GM18526 (cell line): Measurements from ENCODE around the gene GABRB2.

Experiments used
- POLR2A ChIP-seq: IDR thresholded peaks from 3 replicates; pipeline ENCODE4 v1.6.1; 2011; ENCODE audit not compliant: insufficient read length; ENCODE audit errors: extremely low read depth

The GABRB2 gene

DNA sequence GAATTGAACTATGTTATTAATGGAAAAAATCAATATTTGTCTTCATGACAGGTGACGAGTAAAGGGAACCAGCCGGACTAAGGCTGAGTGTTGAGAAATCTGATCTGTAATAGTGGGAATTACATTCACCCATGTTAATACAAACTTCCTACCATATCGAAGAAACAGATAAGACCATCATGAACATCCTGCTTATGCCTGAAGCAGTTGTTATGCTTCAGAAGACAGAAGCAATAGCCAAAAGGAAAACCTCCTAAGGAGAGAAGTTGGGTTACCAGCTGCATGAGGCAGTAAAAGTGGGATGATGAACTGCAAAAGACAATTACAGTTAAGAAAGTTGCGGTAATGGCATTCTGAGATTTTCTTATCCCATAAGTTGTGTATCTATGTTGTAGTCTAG lies 281.5 kb downstream of the GABRB2 start:
- TF ChIP-seq POLR2A: no peak

GRCh38 chr5:161263191-161263590 lies 283.3 kb downstream of the GABRB2 start:
- no peak for TF ChIP-seq POLR2A

DNA sequence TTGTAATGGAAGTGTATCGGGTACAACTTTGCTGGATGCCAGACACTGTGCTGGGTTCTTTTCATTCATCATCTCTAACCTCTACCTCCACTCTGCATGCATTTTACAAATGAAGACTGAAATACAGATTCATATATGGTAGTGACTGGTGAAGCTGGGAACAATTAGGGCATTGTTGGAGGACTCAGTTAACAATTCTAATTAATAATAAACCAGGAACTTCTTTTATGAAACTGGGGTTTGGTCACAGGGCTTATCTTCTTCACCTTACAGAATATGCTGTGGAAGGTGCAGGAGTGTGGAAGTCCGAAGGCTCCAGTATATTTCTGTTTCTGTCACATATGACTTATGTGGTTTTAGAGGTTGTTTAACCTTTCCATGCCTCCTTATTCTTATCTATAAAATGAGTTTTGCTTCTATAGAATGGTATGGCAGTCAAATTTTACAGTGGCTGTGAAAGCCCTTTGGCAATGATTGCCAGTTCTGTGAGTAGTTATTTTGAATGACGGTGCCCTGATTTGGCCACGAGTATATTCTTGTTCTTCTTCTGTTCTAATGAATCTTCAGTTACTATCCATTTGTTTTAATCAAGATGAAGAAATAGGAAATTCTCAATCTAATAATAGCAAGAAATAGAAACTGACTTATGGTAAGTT lies 284.7 kb downstream of the GABRB2 start:
- no peak for TF ChIP-seq POLR2A

GRCh38 chr5:161258438-161258837 lies 288.1 kb downstream of the GABRB2 start:
- no peak for TF ChIP-seq POLR2A

- TF ChIP-seq POLR2A: no peak
Observed at GRCh38 chr5:161256957-161257356, 289.6 kb downstream of the GABRB2 start.

DNA sequence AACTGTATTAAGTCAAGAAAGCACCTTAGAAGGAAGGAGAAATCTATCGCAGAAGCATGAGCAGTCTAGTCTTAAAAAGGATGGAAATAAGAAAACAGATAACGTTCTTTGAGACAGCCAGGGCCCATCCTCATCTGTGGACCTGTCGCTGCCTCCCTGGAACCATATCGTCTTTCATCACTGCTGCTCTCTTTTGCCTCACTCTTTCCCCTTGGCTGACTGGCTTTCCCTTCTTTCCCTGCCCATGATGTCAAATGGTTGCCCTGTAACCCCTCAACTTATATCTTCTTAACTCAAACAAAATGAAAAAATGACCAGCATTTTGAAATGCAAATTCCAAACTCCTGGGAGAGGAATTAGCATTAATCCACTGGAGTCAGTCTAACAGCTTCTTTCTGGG lies 299.8 kb downstream of the GABRB2 start:
- TF ChIP-seq POLR2A: no peak
